ENCODE results near the gene LPP.

LPP gene

GRCh38 chr3:188573291-188573940 lies 419.5 kb downstream of the LPP start:
- no peak for DNase-seq

DNA sequence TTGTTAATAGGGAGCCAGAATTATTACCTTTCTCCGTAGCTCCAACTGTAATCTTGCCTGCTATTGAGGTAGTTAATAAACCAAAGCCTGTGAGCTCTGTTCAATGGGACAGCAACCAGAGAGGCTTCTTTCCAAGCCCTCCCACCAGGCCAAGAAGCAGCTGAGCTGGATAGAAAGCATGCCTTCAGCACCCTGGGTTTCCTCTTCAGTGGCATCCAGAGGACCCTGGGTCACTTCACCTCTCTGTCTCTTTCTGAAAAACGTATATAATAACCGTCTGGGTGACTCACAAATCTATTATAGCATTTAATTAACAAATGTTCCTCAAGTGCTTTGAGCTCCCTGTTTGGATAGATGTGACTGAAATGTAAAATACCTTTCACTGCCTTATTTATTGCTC lies 420.0 kb downstream of the LPP start:
- DNase-seq, result no peak

- DNase-seq, result no peak
These were observed 420.9 kb downstream of the LPP start for GRCh38 chr3:188574885-188575284.

- DNase-seq, result no peak
These were observed 421.5 kb downstream of the LPP start for GRCh38 chr3:188575501-188575900.

DNA sequence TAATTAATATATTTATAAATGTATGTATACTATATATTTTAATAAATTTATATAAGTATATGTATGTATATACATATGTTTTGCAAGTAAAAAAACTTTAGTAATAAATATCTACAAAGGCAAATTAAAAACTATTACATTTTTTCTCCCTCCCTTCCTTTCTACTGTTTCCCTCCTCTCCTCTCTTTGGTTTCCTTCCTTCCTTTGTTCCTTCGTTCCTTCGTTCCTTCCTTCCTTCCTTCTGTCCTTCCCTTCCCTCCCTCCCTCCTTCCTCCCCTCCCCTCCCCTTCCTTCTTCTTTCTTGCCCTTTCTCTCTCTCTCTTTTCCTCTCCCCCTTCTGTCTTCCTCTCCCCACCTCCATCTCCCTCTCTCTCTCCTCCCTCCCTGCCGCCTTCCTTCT lies 423.6 kb downstream of the LPP start:
- DNase-seq, result no peak

- DNase-seq, result peak in 1 of 2 donors; percentile 6
These were observed 424.8 kb downstream of the LPP start for GRCh38 chr3:188578576-188579363.

DNA sequence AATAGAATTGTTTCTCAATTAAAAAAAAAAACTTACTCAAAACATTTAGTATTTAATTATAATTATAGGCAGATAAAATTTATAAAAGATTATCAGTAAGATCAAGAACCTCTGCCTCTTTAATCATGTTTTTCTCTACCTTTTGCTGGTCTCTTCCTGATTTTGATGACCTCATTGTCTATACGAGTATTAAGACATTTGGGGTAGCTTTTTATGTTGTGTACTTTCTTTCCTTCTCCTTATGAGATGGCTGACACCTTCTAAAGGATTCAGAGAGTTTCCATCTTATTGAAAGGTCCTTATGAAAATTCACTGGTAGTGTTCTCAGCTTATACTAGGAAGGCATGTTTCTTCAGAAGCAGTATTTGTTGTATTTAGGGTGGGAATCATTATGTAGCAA lies 426.3 kb downstream of the LPP start:
- DNase-seq, result no peak

- DNase-seq, result no peak
These were observed 426.7 kb downstream of the LPP start for GRCh38 chr3:188580659-188581058.

DNA sequence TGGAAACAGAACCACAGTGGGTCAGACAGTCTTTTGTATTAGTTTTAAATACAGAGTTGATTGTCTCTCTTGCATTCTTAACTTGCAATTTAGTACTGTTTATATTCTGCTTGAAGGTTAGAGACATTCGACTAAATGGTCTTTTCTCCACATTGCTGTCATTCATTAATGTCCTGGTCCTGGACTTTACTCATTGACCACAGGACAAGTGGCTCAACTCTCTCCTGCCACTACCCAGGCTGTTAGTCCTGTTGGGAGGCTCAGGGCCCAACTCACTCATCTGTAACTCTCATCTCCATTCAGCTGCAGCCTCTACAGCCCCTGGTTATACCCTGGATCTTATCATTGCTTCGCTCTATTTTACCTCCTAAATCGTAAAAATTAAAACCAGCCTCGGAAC lies 427.4 kb downstream of the LPP start:
- no peak for DNase-seq

DNA sequence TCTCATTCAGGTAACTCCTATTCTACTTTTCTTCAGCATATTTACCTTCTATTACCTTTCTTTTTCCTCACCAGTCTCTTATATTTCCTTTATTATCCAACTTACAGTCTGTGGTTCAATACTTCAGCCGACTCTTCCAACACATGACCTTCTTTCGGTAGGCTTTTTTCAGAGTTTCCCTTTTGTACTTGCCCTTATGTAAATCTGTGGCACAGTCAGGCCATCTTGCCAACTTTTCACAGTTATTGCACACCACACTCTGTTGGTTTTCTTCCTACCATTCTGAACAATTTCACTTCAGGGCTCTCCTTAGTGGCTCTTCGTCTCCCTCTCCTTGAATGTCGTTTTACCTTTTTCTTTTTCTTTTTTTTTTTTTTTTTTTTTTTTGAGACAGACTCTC lies 427.8 kb downstream of the LPP start:
- DNase-seq, result no peak

DNA sequence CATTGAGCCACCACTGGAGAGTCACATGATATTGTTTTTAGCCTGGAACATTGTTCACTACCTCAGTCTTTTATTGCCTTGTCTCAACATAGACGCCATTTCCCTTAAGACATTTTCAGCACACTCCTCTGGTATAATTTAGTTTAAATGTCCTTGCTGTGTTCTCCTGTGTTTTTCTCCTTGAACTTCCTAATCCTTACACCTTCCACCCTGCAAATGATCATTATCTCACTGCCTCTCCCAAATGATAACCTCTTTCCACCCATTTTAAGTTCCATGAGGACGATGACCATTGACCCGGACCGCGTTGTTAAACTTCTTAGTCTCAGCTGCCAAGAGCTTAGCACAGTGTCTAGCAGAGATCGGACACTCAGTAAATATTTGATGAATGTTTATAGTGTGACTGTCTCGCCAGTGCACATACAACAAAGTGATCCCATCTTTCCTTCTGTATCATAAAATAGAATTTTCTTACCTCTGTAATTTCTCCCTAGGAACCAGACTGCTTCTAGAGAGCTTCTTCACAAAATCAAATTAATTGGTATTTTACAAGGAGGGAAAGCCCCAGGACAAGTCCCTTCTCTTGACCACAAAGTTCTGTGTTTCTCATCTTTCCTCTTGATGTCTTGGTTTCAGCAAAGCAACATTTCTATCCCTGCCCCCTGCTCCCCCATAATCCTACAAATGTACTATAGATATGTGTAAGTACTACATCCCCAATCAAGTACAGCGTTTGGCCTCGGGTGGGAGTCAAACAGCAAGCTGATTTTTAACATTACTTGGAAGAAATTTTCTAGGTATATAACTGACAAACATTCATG lies 429.6 kb downstream of the LPP start:
- DNase-seq, result peak; percentile 25 to 48

- peak in 1 of 2 donors; percentile 39 for DNase-seq
These were observed 430.2 kb downstream of the LPP start for GRCh38 chr3:188584162-188584529.

- no peak for DNase-seq
These were observed 431.2 kb downstream of the LPP start for GRCh38 chr3:188584958-188585689.

GRCh38 chr3:188589071-188589470 lies 435.1 kb downstream of the LPP start:
- no peak for DNase-seq

DNA sequence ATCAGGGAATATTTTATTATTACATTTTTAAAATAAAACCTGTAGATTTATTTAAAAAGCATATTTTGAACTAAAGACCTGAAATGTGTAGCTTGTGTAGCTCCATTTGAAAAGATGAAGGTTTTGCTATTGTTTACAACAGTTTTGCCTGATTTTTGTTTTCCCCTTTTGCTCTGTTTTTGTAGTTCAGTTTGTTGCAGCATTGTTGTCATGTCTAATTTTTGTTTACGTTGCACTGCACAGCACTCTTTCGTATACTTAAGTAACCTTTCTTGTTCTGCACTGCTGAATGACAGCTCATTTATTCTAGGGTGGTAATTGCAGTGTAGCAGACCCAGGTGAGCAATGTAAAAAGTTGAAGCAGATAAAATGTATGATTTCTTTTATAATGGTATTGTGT lies 435.8 kb downstream of the LPP start:
- no peak for DNase-seq

DNA sequence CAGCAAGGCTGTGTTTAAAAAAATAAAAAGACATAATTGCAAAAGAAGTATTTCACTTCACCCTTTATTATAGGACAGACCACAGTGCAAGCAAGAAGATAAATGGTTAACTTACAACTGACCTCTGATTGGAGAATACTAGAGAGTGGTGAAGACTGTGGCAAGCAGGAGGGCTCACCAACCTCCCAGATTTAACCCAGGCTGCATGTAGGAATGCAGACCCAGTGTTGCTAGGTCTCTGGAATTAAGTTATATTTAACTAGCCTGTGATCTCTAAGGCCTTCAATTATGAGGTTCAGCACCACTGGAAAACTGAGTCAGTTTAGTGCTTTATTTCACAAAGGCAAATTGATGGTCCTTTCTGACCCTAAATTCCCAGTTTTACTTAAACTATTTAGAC lies 436.6 kb downstream of the LPP start:
- DNase-seq, result no peak

DNA sequence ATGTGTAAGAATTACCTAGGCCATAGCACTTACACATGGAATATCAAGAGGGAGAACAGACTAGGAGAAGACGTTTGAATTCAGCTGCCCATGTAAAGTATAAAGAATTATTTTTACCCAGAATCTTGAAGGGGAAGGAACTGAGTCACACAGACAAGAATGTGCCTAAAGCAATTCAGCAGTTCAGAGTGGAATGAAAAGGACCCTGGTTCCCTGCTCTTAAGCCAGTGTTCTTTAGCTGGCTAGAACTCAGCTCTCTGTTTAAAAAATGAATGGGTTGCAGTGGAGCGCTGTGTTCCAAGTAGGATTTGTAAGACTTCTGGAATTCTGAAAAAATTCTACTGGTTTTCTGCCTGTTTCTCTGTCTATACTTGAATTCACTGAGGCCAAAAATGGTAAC lies 440.2 kb downstream of the LPP start:
- DNase-seq, result no peak

DNA sequence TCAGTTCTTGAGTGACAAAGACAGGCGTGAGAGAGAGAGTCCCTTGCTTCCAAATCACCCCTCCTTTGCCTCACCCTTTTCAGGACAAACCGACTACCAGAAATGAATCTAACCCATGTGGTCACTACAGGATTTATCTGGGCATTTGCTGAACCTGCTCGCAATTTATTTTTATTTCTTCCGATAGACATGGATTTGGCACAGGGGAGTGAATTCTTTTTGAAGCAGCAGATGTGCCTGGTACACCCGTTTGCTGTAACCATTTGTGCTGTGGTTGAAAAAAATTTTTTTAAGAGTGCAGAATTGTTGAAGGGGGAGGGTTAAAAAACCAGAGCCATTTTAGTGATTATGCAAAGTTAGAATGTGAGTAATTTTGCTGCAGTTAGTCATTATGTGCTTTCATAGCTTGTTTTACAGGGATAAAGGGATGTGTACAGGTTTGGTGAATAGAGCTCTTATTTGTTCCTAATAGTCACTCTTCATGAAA lies 442.0 kb downstream of the LPP start:
- DNase-seq, result no peak

DNA sequence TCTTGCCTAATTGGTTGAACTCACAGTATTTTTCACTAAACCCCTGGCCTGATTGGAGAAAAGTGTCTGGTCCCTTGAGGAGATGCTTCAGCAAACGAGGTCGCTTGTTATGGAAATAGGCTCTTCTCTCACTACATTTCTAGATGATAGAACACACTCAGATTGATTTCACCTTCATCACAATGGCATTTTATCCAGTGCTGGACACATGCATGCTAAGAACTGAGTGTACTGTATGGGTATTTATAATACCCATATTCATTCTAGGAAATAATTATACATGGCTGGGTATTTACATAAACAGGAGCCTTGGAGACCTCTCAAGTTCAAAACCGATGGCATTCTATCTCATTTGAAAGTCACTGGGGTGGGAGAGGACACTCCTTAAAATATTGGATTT lies 444.9 kb downstream of the LPP start:
- DNase-seq, result no peak

DNA sequence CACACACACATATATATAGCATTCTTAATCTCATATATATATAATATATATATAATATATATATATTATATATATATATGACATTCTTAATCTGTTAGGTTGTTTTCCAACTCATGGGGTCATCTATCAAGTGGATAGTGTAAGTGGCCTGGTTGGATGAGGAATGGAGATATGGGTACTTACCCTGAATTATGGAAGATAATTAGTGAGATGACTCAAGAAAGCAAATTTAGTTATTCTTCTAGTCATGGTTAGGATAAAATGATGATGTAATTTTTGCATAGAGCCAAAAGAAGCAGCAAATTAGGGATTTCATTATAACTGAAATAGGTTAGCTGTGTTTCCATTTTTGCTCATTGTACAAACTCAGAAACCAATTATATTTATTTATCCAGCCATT lies 448.2 kb downstream of the LPP start:
- DNase-seq, result no peak

GRCh38 chr3:188602620-188603019 lies 448.7 kb downstream of the LPP start:
- no peak for DNase-seq

GRCh38 chr3:188604651-188605050 lies 450.7 kb downstream of the LPP start:
- DNase-seq, result no peak

DNA sequence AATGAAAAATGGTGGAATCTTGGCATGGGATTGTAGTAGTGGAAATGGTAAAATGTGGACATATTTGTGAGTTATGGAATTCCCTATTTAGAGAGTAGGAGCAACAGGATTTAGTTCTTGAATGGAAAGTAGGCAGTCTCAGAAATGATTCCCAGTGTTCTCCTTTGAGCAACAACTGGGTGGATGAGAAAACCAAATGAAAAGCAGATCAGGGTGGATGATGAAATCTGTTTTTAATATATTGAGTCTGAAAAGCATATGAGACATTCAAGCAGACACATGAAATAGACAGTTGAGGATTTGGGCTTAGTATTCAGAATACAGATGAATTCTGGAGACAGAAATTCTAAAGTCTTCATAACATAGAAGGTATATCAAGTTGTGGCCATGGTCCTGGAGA lies 451.3 kb downstream of the LPP start:
- no peak for DNase-seq

All from stimulated activated CD4-positive, alpha-beta T cell treated with anti-CD3 and anti-CD28 coated beads, Interleukin-2, amount 100 ng/mL, for 24 hours (primary cell).